ENCODE measurements around the gene CD84. TPM values are rescaled to one million over a fixed set of nuclear protein-coding genes. Genes with fewer than 3 reads are reported as not detected.

CD84 gene
- total and polyA plus RNA-seq, 11 donors, result 0.49 to 36.2 (median 1.4) TPM

DNA sequence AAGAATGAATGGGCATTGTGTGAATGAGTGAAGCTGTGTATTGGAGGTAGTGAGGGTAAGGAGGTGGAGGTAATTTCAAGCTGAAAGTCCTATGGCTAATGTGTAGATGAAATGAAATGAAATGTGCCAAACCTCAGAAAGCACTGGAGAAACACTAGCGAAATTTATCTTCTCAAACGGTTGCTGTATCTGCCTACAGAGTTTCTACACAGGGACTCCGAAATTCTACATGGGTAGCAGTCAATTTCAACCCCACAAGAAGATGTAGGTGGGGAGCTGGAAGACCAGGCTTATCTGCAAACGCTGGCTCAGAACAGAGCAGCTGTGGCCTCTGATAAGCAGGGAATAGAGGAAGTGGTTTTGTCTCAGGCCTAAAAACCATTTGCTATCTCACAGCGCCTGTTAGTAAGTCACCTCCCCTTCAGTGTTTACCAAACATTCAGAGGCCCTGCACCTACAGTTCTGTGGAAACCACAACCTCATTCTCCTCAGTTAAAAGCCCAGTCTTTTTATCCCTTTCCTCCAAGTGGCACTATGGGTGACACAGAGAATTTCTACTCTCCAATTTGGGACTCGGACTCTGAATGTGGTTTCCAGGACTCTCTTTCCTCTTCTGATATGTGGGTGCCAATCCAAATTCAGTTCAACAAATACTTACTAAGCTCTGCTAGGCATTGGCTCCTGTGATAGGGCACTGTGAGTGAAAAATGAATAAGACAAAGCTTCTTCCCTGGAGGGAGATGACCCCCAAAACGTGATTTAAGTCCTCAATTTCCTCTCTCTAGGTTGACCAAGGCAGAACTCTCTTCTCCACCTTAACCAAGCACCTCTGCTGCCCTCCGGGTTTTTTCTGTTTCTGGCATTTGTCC is 39.1 kb downstream of the CD84 start:
- intact Hi-C loops (cut with DNase I), result no loop called here
- 27 to 34% (median 31%) methylated on average over 8 of the region's 8 CpGs for WGBS, 4 donors

GRCh38 chr1:160539684-160539989 is 39.7 kb downstream of the CD84 start:
- H3K27me3 ChIP-seq, result no peaks in the 10 kb centered on the region
- 75 to 83% (median 82%) methylated on average over 6 of the region's 6 CpGs for WGBS, 4 donors
- no peaks in the 10 kb centered on the region for H3K36me3 ChIP-seq
- TF ChIP-seq, protein P1, sequence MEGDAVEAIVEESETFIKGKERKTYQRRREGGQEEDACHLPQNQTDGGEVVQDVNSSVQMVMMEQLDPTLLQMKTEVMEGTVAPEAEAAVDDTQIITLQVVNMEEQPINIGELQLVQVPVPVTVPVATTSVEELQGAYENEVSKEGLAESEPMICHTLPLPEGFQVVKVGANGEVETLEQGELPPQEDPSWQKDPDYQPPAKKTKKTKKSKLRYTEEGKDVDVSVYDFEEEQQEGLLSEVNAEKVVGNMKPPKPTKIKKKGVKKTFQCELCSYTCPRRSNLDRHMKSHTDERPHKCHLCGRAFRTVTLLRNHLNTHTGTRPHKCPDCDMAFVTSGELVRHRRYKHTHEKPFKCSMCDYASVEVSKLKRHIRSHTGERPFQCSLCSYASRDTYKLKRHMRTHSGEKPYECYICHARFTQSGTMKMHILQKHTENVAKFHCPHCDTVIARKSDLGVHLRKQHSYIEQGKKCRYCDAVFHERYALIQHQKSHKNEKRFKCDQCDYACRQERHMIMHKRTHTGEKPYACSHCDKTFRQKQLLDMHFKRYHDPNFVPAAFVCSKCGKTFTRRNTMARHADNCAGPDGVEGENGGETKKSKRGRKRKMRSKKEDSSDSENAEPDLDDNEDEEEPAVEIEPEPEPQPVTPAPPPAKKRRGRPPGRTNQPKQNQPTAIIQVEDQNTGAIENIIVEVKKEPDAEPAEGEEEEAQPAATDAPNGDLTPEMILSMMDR (IDR thresholded peaks at IDR 0.05), result no peak
- TF ChIP-seq POLR2A (IDR thresholded peaks at IDR 0.05), result no peak
- ATAC-seq (no peak), DNase-seq (no peak)
- peaks cover 0 to 39% (median 3%) of the 10 kb centered on the region in 12 donors for H3K4me1 ChIP-seq
- H3K4me3 ChIP-seq, result no peak overlapping the region
- H3K9me3 ChIP-seq, result peaks cover 0 to 21% (median 9%) of the 10 kb centered on the region in 12 donors
- H3K27ac ChIP-seq, result peak overlapping the region in 1 of 12 donors; percentile 83
- intact Hi-C loops (cut with DNase I), result no loop called here

More for the DNA sequence above, 39.1 kb downstream of the CD84 start:
- DNase-seq (peak in 1 of 5 donors; percentile 10), ATAC-seq (peak in 3 of 4 donors; percentile 41 to 75 (median 68))
- H3K4me3 ChIP-seq, result no peak overlapping the region
- peaks cover 0 to 16% (median 3%) of the 10 kb centered on the region in 12 donors for H3K9me3 ChIP-seq
- no peaks in the 10 kb centered on the region for H3K27me3 ChIP-seq
- H3K4me1 ChIP-seq, result peaks cover 0 to 45% (median 3%) of the 10 kb centered on the region in 12 donors
- peak overlapping the region in 1 of 12 donors; percentile 83 for H3K27ac ChIP-seq
- TF ChIP-seq, protein P1 (IDR thresholded peaks at IDR 0.05), result no peak
- TF ChIP-seq POLR2A (IDR thresholded peaks at IDR 0.05), result no peak
- no peaks in the 10 kb centered on the region for H3K36me3 ChIP-seq

GRCh38 chr1:160538985-160539651 is 40.2 kb downstream of the CD84 start:
- 52 to 63% (median 60%) methylated on average over 5 of the region's 5 CpGs for WGBS, 4 donors
- Histone ChIP-seq H3K27ac (peak overlapping the region in 1 of 12 donors; percentile 83), H3K27me3 (no peaks in the 10 kb centered on the region), H3K9me3 (peaks cover 0 to 27% (median 12%) of the 10 kb centered on the region in 12 donors), H3K4me3 (no peak overlapping the region), H3K4me1 (peaks cover 0 to 36% (median 3%) of the 10 kb centered on the region in 12 donors), H3K36me3 (no peaks in the 10 kb centered on the region)
- ATAC-seq (no peak), DNase-seq (no peak)
- intact Hi-C loops (cut with DNase I), result no loop called here
- no peak for TF ChIP-seq POLR2A (IDR thresholded peaks at IDR 0.05)
- TF ChIP-seq, protein P1 (IDR thresholded peaks at IDR 0.05), result no peak

Data from heart left ventricle (tissue), 16 donors.